H1 (cell line): Measurements from ENCODE around the gene MGRN1. TPM values are rescaled to one million over a fixed set of nuclear protein-coding genes. Genes with fewer than 3 reads are reported as not detected.

ENCODE experiments used
- CHD1 ChIP-seq: IDR thresholded peaks from 2 replicates; pipeline ENCODE4 v1.6.1; 2012; ENCODE audit warnings: low read depth, low read length, improper control_type of control experiment
- CHD7 ChIP-seq: fragments of 300-600 bp; sonication (generic); IDR thresholded peaks from 2 replicates; pipeline ENCODE4 v1.7.1; 2012; ENCODE audit warnings: low read length, moderate library complexity, mild to moderate bottlenecking, inconsistent platforms; ENCODE audit not compliant: insufficient replicate concordance
- HDAC6 ChIP-seq: IDR thresholded peaks from one replicate; pipeline ENCODE4 v1.7.1; 2012; ENCODE audit warnings: low read depth, mild to moderate bottlenecking, inconsistent platforms, low read length, moderate library complexity
- JUN ChIP-seq: IDR thresholded peaks from 2 replicates; pipeline ENCODE4 v1.6.1; 2011; ENCODE audit warnings: low read depth, mild to moderate bottlenecking, improper control_type of control experiment, low read length
- RFX5 ChIP-seq: IDR thresholded peaks from 2 replicates; pipeline ENCODE4 v1.6.1; 2011; ENCODE audit warnings: low read depth, low read length, improper control_type of control experiment, borderline replicate concordance
- SIRT6 ChIP-seq: IDR thresholded peaks from one replicate; pipeline ENCODE4 v1.7.1; 2012; ENCODE audit warnings: low read length, inconsistent platforms
- SP2 ChIP-seq: IDR thresholded peaks from 2 replicates; pipeline ENCODE4 v1.6.1; 2012; ENCODE audit warnings: mild to moderate bottlenecking, low read length, inconsistent platforms
- TAF1 ChIP-seq: IDR thresholded peaks from 2 replicates; pipeline ENCODE4 v1.6.1; 2011; ENCODE audit warnings: mild to moderate bottlenecking, low read depth, low read length
- polyA plus RNA-seq, 7 experiments: library from polyadenylated mRNA; depleted of rRNA in 3 of 7; stranded (reverse) in 5 of 7; unstranded in 2 of 7; fragments of >200 nt in 5 of 7; fragments of 200-250 nt in 2 of 7; gene quantifications; 1 replicate in 5 of 7; 2 replicates in 1 of 7; 4 replicates in 1 of 7; pipeline versions ENCODE4 v1.2.1 to v1.2.3, GENCODE V29; 2011 to 2013; ENCODE audit warnings: missing spikeins in 2 of 7, mixed read lengths in 2 of 7
- total RNA-seq: library from RNA; stranded (reverse); fragmentation: NEBNext Ultra II Directional; extraction: Animal tissue kit (Norgen Biotek cat#: 25700); gene quantifications from 2 replicates; pipeline ENCODE4 v1.2.1, GENCODE V29; 2021

MGRN1 gene
- total and polyA plus RNA-seq, 2 of the 8 experiments (the other 6 are each of a cell fraction or from before 2014, with no cell fraction given), result 15.0 to 82.3 TPM

GRCh38 chr16:4726616-4727015 lies 102.0 kb downstream of the MGRN1 start (continued):
- no peak for TF ChIP-seq CHD7
- TF ChIP-seq SP2, result no peak
- TF ChIP-seq JUN, result no peak
- no peak for TF ChIP-seq HDAC6
- no peak for TF ChIP-seq TAF1
- TF ChIP-seq SIRT6, result no peak
- no peak for TF ChIP-seq RFX5
- no peak for TF ChIP-seq CHD1
- TF ChIP-seq, all 59 proteins: peak for 0
